Left kidney (tissue), 8 donors: ENCODE measurements around the gene DOLK. TPM values are rescaled to one million over a fixed set of nuclear protein-coding genes. Genes with fewer than 3 reads are reported as not detected.
A peak's percentile ranks its signal among the peaks of the same experiment; 100 is the strongest.
"Not testable (repeated sequence)": the region's sequence is repeated elsewhere in the genome, so short reads cannot be mapped to it uniquely, and the experiment has no call there.

Source experiments
- DNase-seq: peaks from one replicate; pipeline ENCODE4 v3.0.0-alpha.2; 2013
- long read RNA-seq, 8 donors: transcript quantifications; one replicate each; lab custom pipeline, GENCODE V29; 2026
- polyA plus RNA-seq: library from polyadenylated mRNA; unstranded; fragments of 120-200 nt; gene quantifications from one replicate; pipeline ENCODE4 v1.2.1, GENCODE V29; 2013; ENCODE audit not compliant: insufficient read length

Gene DOLK
- 14.4 TPM for polyA plus RNA-seq
- long read RNA-seq, donor 1, transcript DOLK-201 (1 exons, 2,090 nt), result major isoform, 36 of 36 reads
- long read RNA-seq, donor 1, partial matches to known transcripts, result 0 of 36 reads
- long read RNA-seq, donor 1, other reads (novel, unspliced or antisense), result 0 of 36 reads
- long read RNA-seq, donor 2, transcript DOLK-201 (1 exons, 2,090 nt), result major isoform, 21 of 21 reads
- long read RNA-seq, donor 2, partial matches to known transcripts, result 0 of 21 reads
- long read RNA-seq, donor 2, other reads (novel, unspliced or antisense), result 0 of 21 reads
- long read RNA-seq, donor 3, transcript DOLK-201 (1 exons, 2,090 nt), result major isoform, 17 of 17 reads
- long read RNA-seq, donor 3, partial matches to known transcripts, result 0 of 17 reads
- long read RNA-seq, donor 3, other reads (novel, unspliced or antisense), result 0 of 17 reads
- long read RNA-seq, donor 4, partial matches to known transcripts, result 0 of 3 reads
- long read RNA-seq, donor 4, other reads (novel, unspliced or antisense), result 0 of 3 reads
- long read RNA-seq, donor 5, transcript DOLK-201 (1 exons, 2,090 nt), result major isoform, 35 of 35 reads
- long read RNA-seq, donor 5, partial matches to known transcripts, result 0 of 35 reads
- long read RNA-seq, donor 5, other reads (novel, unspliced or antisense), result 0 of 35 reads
- long read RNA-seq, donor 6, transcript DOLK-201 (1 exons, 2,090 nt), result major isoform, 30 of 30 reads
- long read RNA-seq, donor 6, partial matches to known transcripts, result 0 of 30 reads
- long read RNA-seq, donor 6, other reads (novel, unspliced or antisense), result 0 of 30 reads
- long read RNA-seq, donor 7, transcript DOLK-201 (1 exons, 2,090 nt), result major isoform, 39 of 39 reads
- long read RNA-seq, donor 7, partial matches to known transcripts, result 0 of 39 reads
- long read RNA-seq, donor 7, other reads (novel, unspliced or antisense), result 0 of 39 reads
- long read RNA-seq, donor 8, transcript DOLK-201 (1 exons, 2,090 nt), result major isoform, 8 of 8 reads
- long read RNA-seq, donor 8, partial matches to known transcripts, result 0 of 8 reads
- long read RNA-seq, donor 8, other reads (novel, unspliced or antisense), result 0 of 8 reads

DNA sequence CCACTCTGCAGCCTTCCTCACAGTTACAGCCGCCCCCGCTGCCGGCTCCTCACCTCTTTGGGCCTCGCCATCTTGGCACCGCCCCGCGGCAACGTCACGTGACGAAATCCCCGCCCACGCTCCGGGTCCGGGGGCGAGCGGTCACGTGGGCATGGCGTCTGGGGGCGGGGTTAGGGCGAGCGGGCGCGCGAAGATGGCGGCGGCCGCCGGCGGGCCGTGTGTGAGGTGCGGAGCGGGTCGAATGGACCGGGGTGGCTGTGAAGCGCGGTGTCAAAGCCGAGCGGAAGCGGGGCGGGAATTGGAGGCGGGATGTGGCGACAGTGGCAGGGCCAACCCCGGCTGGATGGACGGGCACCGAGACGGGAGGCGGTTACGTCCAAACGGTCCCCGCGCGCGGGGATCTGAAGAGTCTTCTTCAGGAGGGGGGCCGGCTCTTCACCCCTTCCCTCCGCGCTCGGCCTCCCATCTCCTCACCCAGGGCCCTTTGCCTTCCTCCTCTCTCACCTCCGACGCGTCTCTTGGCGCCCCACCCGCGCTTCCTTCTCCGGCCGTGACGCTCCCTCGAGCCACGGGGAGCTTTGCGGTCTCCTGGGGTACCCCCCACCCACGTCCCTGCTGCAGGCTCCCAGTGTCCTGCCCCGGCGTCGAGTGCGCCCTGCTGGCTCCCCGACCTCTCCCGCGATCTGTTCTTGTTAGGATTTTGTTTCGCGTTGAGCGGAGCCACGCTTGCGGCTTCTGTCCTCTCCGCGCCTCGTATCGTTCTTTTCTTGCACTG, at the start of gene DOLK, which contains the start of gene NUP188:
TSS of gene DOLK (minus strand) at position 77 of the 775 bp plus-strand sequence. CDS start 300 bp downstream, outside the sequence.
TSS of gene NUP188 (plus strand) at position 173 of the 775 bp plus-strand sequence. CDS start at position 194, 21 bp downstream.
- DNase-seq, result peak; percentile 92

GRCh38 chr9:128995791-128996190, 48.4 kb upstream of the DOLK start:
- DNase-seq, result no peak

GRCh38 chr9:128992995-128993394, 45.6 kb upstream of the DOLK start:
- no peak for DNase-seq

DNA sequence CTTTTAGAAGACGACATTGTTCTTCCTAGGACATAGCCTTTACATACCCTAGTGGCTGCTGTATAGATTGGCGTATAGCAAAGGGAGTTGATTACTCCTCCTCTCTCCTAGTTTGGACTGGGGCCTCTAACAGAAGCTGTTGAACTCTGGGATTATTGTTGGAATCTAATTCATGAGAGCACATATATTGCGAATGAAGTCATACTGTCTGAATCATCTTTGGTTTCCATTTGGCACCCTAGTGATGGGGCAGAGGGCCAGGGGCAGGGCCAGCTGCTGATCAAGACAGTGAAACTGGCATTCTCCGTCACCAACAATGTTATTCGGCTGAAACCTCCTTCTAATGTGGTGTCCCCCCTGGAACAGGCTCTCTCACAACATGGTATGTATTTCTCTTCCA, 40.4 kb upstream of the DOLK start:
- no peak for DNase-seq

GRCh38 chr9:128986671-128987070, 39.3 kb upstream of the DOLK start:
- DNase-seq, result no peak

DNA sequence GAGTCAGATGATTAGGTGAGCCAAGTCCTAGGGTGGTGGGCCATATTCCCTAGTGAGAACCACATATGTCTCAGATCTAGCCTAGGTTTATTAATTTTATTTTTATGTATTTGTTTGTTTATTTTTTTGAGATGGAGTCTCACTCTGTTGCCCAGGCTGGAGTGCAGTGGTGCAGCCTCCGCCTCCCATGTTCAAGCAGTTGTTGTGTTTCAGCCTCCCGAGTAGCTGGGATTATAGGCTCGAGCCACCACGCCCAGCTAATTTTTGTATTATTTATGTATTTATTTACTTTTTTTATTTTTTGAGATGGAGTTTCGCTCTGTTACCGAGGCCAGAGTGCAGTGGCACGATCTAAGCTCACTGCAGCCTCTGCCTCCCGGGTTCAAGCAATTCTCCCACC, 36.1 kb upstream of the DOLK start:
- no peak for DNase-seq

GRCh38 chr9:128979111-128979510, 31.7 kb upstream of the DOLK start:
- no peak for DNase-seq

DNA sequence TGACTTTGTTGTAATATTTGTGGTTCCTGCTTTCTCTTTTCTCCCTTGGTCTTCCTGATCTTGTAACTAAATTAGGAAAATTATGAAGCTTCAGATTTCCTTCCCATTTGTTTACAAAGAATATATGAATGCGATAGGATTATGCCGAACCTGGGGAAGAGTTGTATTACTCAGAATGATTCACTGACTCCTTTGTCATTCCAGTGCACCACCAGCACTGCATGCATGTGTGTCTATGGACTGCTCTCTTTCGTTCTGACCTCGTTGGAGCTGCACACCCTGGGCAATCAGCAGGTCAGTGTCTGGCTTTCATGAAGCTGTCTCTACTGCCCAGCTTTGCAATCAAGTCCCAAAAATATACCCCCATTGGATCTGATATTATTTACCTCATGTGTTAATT, 25.6 kb upstream of the DOLK start:
- no peak for DNase-seq

DNA sequence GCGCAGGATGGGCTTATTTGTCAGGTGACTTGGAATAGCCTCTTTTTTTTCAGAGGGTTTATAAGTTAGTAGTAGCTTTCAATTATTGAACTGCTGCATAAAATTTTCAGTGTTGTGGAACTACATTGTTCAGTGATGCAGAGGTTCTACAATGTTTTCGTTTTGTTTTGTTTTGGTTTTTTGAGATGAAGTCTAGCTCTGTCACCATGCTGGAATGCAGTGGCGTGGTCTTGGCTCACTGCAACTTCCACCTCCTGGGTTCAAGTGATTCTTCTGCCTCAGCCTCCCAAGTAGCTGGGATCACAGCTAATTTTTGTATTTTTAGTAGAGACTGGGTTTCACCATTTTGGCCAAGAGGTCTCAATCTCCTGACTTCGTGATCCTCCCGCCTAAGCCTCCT, 22.1 kb upstream of the DOLK start:
- no peak for DNase-seq

GRCh38 chr9:128961403-128961802, 14.0 kb upstream of the DOLK start:
- not testable (repeated sequence) for DNase-seq

DNA sequence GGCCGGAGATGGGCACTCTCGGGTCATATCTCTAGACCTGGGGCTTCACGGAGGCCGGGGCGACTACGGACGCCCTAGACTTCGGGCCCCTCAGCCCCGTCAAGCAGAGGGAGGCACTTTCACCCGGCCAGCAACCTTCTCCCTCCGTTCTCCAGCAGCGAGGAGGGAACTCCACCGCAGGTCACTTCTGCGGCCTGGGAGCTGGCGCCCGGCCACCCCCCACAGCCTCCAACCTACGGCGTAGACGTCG, 201 bp downstream of the DOLK start:
- DNase-seq, result no peak

- DNase-seq, result peak; percentile 1
Observed at GRCh38 chr9:128946571-128947276, 679 bp downstream of the DOLK start.

DNA sequence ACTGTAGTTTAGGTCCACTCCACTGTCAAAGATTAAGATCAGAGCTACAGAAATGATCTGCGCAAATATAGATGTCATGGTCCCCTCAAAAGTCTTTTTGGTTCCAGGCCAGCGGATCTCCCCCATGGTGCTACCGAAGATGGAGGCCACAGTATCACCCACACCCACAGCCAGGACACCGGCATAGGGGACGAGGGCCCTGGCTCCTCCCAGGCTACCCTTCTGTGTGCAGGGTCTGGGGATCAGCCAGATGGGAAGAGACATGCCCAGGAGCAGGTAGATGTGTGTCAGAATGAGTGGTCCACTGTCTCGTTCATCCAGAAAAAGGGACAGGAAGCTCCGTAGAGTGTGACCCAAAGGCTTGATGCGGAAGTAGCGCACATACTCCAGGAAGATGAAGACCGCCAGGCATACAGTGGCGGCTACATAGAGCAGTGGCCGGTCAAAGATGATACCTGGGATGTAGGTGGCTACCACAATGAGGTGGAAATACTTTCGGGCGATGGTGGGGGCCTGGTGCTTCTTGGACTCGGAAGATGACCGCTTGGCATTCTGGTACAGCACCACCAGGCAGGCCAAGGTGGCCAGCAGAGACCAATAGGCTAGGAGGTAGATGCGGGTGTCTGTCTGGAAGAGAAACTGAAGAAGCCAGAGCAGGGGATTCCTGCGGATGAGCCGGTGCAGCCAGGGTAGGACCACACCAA, 1.5 kb downstream of the DOLK start:
- no peak for DNase-seq

DNA sequence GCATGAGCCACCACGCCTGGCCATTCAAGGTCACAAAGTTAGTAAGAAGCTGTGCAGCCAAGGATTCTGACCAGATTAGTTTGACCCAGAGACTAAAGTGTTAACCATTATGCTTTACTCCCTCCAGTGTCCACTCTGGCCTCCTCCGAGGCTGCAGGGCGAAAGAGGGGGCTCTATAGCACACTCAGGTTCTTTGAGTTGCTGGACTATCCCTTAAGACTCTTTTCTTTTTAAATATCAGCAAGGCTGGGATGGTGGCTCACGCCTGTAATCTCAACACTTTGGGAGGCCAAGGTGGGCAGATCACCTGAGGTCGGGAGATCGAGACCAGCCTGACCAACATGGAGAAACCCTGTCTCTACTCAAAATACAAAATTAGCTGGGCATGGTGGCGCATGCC, 2.4 kb downstream of the DOLK start:
- not testable (repeated sequence) for DNase-seq

DNA sequence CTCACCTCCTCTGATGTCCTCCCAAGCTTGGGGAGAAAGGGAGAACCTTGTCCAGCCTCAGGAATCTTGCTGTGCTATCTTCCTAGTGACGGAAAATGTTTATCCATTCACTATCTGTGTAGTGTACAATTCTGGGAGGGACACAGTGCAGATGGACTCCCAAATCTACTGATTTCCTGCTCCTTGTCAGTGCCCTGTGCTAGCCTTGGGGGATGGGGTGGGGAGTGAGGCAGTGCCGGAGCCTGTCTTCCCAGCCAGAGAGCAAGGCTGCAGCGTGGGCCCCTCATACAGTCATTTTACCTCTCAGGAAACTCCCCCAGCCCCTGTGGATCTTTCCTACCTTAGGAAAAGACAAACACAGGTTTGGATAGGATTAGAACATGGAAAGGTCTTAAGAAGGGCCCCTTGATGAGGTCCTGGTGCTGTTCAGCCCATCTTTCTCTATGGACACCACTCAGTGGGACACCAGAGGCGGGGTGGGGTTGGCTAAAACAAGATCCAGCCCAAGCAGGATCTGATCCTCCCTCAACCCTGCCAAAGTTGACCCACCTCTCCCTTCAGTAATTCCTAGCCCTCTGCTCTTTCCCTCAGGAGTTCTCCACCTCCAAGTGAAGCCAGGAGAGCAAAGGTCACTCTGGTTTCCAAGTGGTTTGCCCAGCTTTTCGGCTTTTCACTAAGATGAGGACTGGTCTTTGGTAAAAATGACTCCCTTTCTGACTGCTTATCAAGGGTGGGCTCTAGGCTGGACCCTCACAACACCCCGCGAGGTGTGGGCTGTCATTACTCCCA, 3.4 kb downstream of the DOLK start:
- no peak for DNase-seq

GRCh38 chr9:128940946-128941755, 6.3 kb downstream of the DOLK start:
- no peak for DNase-seq

DNA sequence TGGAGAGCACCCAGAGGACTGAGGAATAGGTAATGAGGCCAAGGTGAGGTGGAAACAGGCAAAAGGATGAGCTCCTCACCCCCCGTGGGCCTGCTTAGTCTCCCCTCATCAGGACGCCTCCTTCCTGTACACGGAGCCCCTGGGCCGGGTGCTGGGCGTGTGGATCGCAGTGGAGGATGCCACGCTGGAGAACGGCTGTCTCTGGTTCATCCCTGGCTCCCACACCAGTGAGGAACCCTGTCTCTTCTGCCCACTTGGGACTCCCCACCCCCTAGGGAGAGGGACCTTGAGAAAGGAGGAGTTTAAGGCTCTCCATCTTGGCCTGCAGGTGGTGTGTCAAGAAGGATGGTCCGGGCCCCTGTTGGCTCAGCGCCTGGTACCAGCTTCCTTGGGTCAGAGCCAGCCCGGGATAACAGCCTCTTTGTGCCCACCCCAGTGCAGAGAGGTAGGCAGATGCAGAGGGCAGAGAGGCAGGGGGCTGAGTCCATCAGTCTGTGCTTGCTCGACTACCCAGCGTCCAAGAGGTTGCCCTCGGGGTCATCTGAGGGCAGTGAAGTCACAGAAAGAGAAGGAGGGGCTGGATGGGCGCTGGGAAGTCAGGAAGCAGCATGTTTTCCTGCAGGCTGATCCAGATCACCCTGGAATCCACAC, 7.0 kb downstream of the DOLK start:
- DNase-seq, result no peak
